GM15510 (cell line): ENCODE data around the gene SERPINB12.

Experiments
- POLR2A ChIP-seq: IDR thresholded peaks from 3 replicates; pipeline ENCODE4 v1.6.1; 2011; ENCODE audit warnings: borderline replicate concordance; ENCODE audit not compliant: insufficient read length; ENCODE audit errors: extremely low read depth

SERPINB12 gene

DNA sequence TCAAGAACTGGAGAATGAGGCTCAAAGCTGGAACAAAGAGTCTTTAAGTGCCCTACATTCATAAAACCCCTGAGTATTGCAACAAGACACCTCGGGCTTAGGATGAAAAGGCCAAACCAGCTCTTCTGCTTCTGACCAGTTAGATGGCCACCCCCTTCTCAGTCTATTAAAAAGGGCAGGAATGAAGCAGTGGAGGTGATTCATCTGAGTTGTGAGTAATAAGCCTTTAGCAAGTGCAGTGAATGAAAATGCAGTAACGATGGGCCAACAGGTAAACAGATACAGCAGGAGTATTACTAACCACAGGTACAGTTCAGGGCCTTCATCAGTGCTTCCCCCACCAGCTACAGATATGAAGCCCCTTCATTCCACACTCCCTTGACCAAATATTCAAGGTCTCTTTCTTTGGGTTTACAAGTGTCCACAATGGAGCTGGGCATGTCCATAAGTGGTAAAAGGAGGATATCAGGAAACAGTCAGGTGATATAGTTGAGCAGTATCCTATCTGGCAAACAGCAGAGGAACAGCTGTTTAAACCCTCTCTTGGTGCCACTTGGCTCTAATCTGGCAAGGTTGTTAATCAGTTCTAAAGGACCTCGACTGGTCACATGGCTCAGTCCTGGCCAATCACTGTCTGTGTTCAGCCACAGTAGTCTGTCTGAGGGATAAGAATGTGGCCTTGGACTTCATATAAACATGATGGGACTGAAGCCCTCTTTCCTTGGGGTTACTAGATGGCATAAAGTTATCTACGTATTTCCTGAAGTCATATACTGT lies 62.8 kb downstream of the SERPINB12 start:
- TF ChIP-seq POLR2A = no peak

GRCh38 chr18:63606526-63606925 lies 64.4 kb downstream of the SERPINB12 start:
- TF ChIP-seq POLR2A = no peak

DNA sequence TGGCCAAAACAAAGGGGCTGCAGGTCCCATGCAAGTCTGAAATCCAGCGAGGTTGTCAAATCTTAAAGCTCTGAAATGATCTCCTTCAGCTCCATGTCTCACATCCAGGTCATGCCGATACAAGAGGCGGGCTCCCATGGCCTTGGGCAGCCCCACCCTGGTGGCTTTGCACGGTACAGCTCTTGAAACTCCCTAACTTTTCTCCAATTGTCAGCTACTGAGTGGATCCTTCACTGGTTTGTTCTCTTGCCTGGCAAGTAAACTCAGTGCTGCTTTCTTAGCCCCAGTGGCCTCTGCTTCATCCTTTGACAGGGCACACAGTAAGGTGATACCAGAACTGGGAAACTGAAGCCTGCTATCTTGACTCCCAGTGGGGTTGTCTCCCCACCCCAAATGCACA lies 71.3 kb downstream of the SERPINB12 start:
- no peak for TF ChIP-seq POLR2A

- TF ChIP-seq POLR2A = no peak
Measured at GRCh38 chr18:63617049-63617914, 75.1 kb downstream of the SERPINB12 start.

GRCh38 chr18:63617915-63618234 lies 75.7 kb downstream of the SERPINB12 start:
- TF ChIP-seq POLR2A = no peak
